K562 (cell line): ENCODE data around the gene NUP210. TPM values are rescaled to one million over a fixed set of nuclear protein-coding genes. Genes with fewer than 3 reads are reported as not detected.
"Not testable (repeated sequence)": the region's sequence is repeated elsewhere in the genome, so short reads cannot be mapped to it uniquely, and the experiment has no call there.

ENCODE experiments used
- ATAC-seq: fragments of 200-7000 bp; cut with Tn5 transposase; 3 replicates; pipeline ENCODE4 v1.9.1; 2020; ENCODE audit warnings: moderate library complexity
- BruUV-seq: library from RNA; stranded (reverse); fragments of 400-500 nt; replicated peaks from 2 replicates; lab custom pipeline; 2021; lab: Mats Ljungman, UMichigan
- CTCF ChIA-PET: fragments of 300-600 bp; formaldehyde crosslinking; extraction: SDS; loops from one replicate; lab custom pipeline; 2021; ENCODE audit warnings: low intra/inter-chr PET ratio; lab: Yijun Ruan, JAX
- POLR2A ChIA-PET: fragments of 300-600, 350-650 bp; sonication (Branson Sonifier 250); formaldehyde crosslinking; extraction: SDS; loops from one replicate; lab custom pipeline; 2021; ENCODE audit warnings: antibody characterized with exemption, inconsistent platforms; lab: Yijun Ruan, JAX
- DNase-seq, 4 experiments: peaks; one replicate each; pipeline versions ENCODE4 v3.0.0 to v3.0.0-alpha.2; 2011 to 2018; ENCODE audit warnings: low spot score in 3 of 4, mixed read lengths in 3 of 4; ENCODE audit errors: extremely low read depth in 1 of 4
- FAIRE-seq: peaks from 2 replicates; lab custom pipeline; 2011; peaks lifted over from hg19 to GRCh38; lab: Jason Lieb, UNC
- H2AFZ ChIP-seq: 2 replicates; pipeline ENCODE4 v1.6.0; 2011; ENCODE audit warnings: low read depth, low read length, control low read depth, inconsistent platforms
- H3K27ac ChIP-seq: fragments of 200-600 bp; 3 replicates; pipeline ENCODE4 v1.8.0; 2011; ENCODE audit warnings: low read depth, mild to moderate bottlenecking, control low read depth, inconsistent platforms, low read length, moderate library complexity, mixed read lengths; ENCODE audit errors: extremely low read depth
- H3K27me3 ChIP-seq, 2 experiments: fragments of 300-600 bp in 1 of 2; 2 replicates in 1 of 2; 3 replicates in 1 of 2; pipeline versions ENCODE4 v1.6.0 to v1.8.0; 2011; ENCODE audit warnings: inconsistent platforms in 2 of 2, low read length in 2 of 2, mild to moderate bottlenecking in 1 of 2, mixed read lengths in 1 of 2, moderate library complexity in 1 of 2; ENCODE audit not compliant: control insufficient read depth in 2 of 2, insufficient read depth in 2 of 2
- H3K36me3 ChIP-seq: fragments of 300-600 bp; 3 replicates; pipeline ENCODE4 v1.8.0; 2011; ENCODE audit warnings: mild to moderate bottlenecking, low read length, inconsistent platforms; ENCODE audit not compliant: control insufficient read depth, insufficient read depth
- H3K4me1 ChIP-seq, 2 experiments: fragments of 200-600 bp in 1 of 2; replicated peaks in 1 of 2; 2 replicates in 1 of 2; 3 replicates in 1 of 2; pipeline versions ENCODE4 v1.5.1 to v1.8.0; 2011; ENCODE audit warnings: inconsistent platforms in 2 of 2, low read length in 2 of 2, mild to moderate bottlenecking in 1 of 2, mixed read lengths in 1 of 2, moderate library complexity in 1 of 2; ENCODE audit not compliant: control insufficient read depth in 2 of 2, insufficient read depth in 2 of 2
- H3K4me2 ChIP-seq: 2 replicates; pipeline ENCODE4 v1.6.1; 2011; ENCODE audit warnings: low read length, control low read depth, inconsistent platforms, mixed read lengths; ENCODE audit not compliant: insufficient read depth
- H3K4me3 ChIP-seq: fragments of 200-600 bp; sonication (generic), shearing (Covaris generic); 2 replicates; pipeline ENCODE4 v1.5.1; 2016; ENCODE audit warnings: control low read depth, inconsistent platforms
- H3K79me2 ChIP-seq: fragments of 200-600 bp; 3 replicates; pipeline ENCODE4 v1.8.0; 2011; ENCODE audit warnings: low read length, inconsistent platforms; ENCODE audit not compliant: control insufficient read depth, insufficient read depth
- H3K9ac ChIP-seq, 2 experiments: 2 replicates each; pipeline versions ENCODE4 v1.6.0 to v1.6.1; 2011; ENCODE audit warnings: low read depth in 2 of 2, low read length in 2 of 2, control low read depth in 1 of 2, inconsistent platforms in 1 of 2, mild to moderate bottlenecking in 1 of 2, mixed read lengths in 1 of 2; ENCODE audit not compliant: insufficient read depth in 1 of 2
- H3K9me1 ChIP-seq: one replicate; pipeline ENCODE4 v1.6.0; 2011; ENCODE audit warnings: inconsistent platforms, mild to moderate bottlenecking, low read length, moderate library complexity; ENCODE audit not compliant: control insufficient read depth, insufficient read depth
- H3K9me3 ChIP-seq: replicated peaks from 2 replicates; pipeline ENCODE4 v1.5.1; 2011; ENCODE audit warnings: low read depth, low read length, inconsistent platforms; ENCODE audit not compliant: control insufficient read depth, insufficient read depth
- H4K20me1 ChIP-seq: replicated peaks from 2 replicates; pipeline ENCODE4 v1.6.1; 2011; ENCODE audit warnings: low read length, inconsistent platforms, mixed read lengths; ENCODE audit not compliant: control insufficient read depth, insufficient read depth
- ARID1B ChIP-seq: fragments of 450-650 bp; IDR thresholded peaks from 2 replicates; pipeline ENCODE4 v1.6.1; 2016; ENCODE audit warnings: antibody characterized with exemption, mild to moderate bottlenecking, inconsistent platforms
- CBFA2T3 ChIP-seq: fragments of 450-650 bp; IDR thresholded peaks from 2 replicates; pipeline ENCODE4 v1.6.1; 2017
- CEBPG ChIP-seq, 3 experiments: fragments of 200-800 bp in 1 of 3; sonication (Bioruptor generic) in 1 of 3; sonication (generic) in 1 of 3; formaldehyde crosslinking in 1 of 3; IDR thresholded peaks in 2 of 3; conservative IDR thresholded peaks in 1 of 3; 2 replicates each; pipeline versions ENCODE4 v1.6.1 to v1.8.0; 2016 to 2022; ENCODE audit warnings: missing compliant biosample characterization in 2 of 3, missing genetic modification characterization in 2 of 3, mild to moderate bottlenecking in 1 of 3, missing genetic modification reagents in 1 of 3
- RFX7 ChIP-seq: fragments of 250-450 bp; sonication (Bioruptor Pico); IDR thresholded peaks from 2 replicates; pipeline ENCODE4 v1.5.1; 2021; ENCODE audit warnings: mild to moderate bottlenecking
- TAL1 ChIP-seq: fragments of 450-650 bp; IDR thresholded peaks from 2 replicates; pipeline ENCODE4 v1.6.1; 2016; ENCODE audit warnings: mild to moderate bottlenecking
- WGBS: fragments of 100-300 bp; shearing (Covaris generic); methylation state at CpG from one replicate; pipeline ENCODE4 v1.1.6; 2016; ENCODE audit warnings: low coverage, mixed read lengths; ENCODE audit not compliant: insufficient coverage; ENCODE audit errors: missing lambda C conversion rate; 5-methylcytosine and 5-hydroxymethylcytosine counted together
- in situ Hi-C: fragments of 300-500 bp; cut with MboI; formaldehyde crosslinking; loops from 4 replicates; pipeline ENCODE4 v1.15.0; 2018; ENCODE audit warnings: inconsistent platforms, mixed read lengths
- intact Hi-C: fragments of 100-400 bp; cut with micrococcal nuclease; formaldehyde crosslinking; loops from 2 replicates; pipeline ENCODE4 v1.14.2; 2022
- polyA plus RNA-seq, 8 experiments: library from polyadenylated mRNA; depleted of rRNA in 4 of 8; stranded (reverse) in 5 of 8; unstranded in 3 of 8; fragments of >200 nt; fragmentation: Nextera tagmentation in 2 of 8; fragmentation: Illumina TruSeq in 1 of 8; extraction: Ambion mirVana in 2 of 8; extraction: Trizol in 1 of 8; gene quantifications; 2 replicates each; pipeline versions ENCODE4 v1.2.1 to v1.2.3, GENCODE V29; 2011 to 2014; ENCODE audit warnings: inconsistent platforms in 1 of 8, missing spikeins in 1 of 8
- total RNA-seq, 7 experiments: library from RNA; depleted of rRNA in 6 of 7; stranded (reverse); fragments of >200 nt in 6 of 7; fragmentation: Illumina TruSeq in 2 of 7; extraction: Trizol in 2 of 7; gene quantifications; 2 replicates each; pipeline versions ENCODE4 v1.2.1 to v1.2.3, GENCODE V29; 2011 to 2021; ENCODE audit warnings: low replicate concordance in 1 of 7
- TF ChIP-seq, protein P1 (sequence below), 2 experiments: IDR thresholded peaks in 1 of 2; conservative IDR thresholded peaks in 1 of 2; 2 replicates each; pipeline ENCODE4 v1.6.1; 2016; ENCODE audit warnings: low read depth in 2 of 2, mild to moderate bottlenecking in 1 of 2, missing compliant biosample characterization in 1 of 2, missing genetic modification characterization in 1 of 2, moderate library complexity in 1 of 2
- TF ChIP-seq, protein P2 (sequence below): fragments of 250-450 bp; sonication (Bioruptor Pico); IDR thresholded peaks from 2 replicates; pipeline ENCODE4 v1.5.0; 2020; ENCODE audit warnings: mild to moderate bottlenecking

The NUP210 gene
- total and polyA plus RNA-seq, 9 of the 15 experiments (the other 6 are each of a cell fraction or from before 2014, with no cell fraction given), result 1.2 to 138 (median 44.0) TPM

DNA sequence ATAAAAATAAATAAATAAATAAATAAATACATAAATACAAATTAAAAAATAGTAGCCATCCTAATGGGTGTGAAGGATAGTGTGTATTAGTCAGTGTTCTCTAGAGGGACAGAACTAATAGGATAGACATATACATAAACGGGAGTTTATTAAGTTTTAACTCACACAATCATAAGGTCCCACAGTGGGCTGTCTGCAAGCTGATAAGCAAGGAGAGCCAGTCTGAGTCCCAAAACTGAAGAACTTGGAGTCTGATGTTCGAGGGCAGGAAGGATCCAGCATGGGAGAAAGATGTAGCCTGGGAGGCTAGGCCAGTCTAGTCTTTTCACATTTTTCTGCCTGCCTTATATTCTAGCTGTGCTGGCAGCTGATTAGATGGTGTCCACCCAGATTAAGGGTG is 22.8 kb upstream of the NUP210 start:
- H2AFZ ChIP-seq, H3K27me3 ChIP-seq, H3K36me3 ChIP-seq, H3K4me2 ChIP-seq, H3K4me3 ChIP-seq, H3K27ac ChIP-seq, intact Hi-C loops, in situ Hi-C loops, H3K4me1 ChIP-seq, FAIRE-seq, DNase-seq, CTCF ChIA-PET, H4K20me1 ChIP-seq, ATAC-seq, H3K79me2 ChIP-seq, H3K9ac ChIP-seq, BruUV-seq, H3K9me3 ChIP-seq, H3K9me1 ChIP-seq: not testable (repeated sequence)
- POLR2A ChIA-PET, result interaction anchor here (0.5 to 1.0 kb wide), 4 partner anchors 18 to 569 kb away, joined by 3 read pairs; no protein-coding TSS in a partner anchor
- WGBS, result 18% methylated on average over 2 of the region's 2 CpGs
- TF ChIP-seq ARID1B (peak; percentile 41; the same call in 1 of the 2 replicates), CBFA2T3 (peak; percentile 51), TAL1 (peak; percentile 51; the same call in 1 of the 2 replicates)

DNA sequence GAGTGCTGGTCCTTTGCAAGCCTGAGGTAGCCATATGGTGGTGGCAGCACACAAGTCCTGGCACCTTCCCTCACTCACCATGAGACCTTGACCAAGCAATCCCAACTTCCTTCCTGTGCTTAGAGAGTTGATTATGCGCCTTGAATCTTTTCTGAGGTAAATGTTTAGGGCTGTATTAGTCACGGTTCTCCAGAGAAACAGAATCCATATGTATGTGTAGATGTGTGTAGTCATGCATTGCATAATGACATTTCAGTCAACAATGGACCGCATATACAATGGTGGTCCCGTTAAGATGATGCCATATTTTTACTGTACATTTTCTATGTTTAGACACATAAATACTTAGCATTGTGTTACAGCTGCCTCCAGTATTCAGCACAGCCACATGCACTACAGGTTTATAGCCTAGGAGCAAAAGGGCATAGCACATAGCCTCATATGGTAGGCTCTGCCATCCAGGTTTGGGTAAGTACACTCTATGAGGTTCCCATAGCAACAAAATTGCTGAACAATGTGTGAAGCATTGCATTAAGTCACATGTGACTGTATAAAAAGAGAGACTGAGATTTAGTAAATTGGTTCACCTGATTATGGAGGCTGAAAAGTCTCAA is 20.2 kb upstream of the NUP210 start:
- FAIRE-seq, result no peak
- in situ Hi-C loops, result no loop called here
- TF ChIP-seq, protein P1, sequence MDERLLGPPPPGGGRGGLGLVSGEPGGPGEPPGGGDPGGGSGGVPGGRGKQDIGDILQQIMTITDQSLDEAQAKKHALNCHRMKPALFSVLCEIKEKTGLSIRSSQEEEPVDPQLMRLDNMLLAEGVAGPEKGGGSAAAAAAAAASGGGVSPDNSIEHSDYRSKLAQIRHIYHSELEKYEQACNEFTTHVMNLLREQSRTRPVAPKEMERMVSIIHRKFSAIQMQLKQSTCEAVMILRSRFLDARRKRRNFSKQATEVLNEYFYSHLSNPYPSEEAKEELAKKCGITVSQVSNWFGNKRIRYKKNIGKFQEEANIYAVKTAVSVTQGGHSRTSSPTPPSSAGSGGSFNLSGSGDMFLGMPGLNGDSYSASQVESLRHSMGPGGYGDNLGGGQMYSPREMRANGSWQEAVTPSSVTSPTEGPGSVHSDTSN (CRISPR knock-in tag; IDR thresholded peaks at IDR 0.05; ENCODE audit: low read depth), result no peak
- TF ChIP-seq, protein P1 (tag; conservative IDR thresholded peaks at IDR 0.05; ENCODE audit: low read depth), result no peak
- TF ChIP-seq, protein P2, sequence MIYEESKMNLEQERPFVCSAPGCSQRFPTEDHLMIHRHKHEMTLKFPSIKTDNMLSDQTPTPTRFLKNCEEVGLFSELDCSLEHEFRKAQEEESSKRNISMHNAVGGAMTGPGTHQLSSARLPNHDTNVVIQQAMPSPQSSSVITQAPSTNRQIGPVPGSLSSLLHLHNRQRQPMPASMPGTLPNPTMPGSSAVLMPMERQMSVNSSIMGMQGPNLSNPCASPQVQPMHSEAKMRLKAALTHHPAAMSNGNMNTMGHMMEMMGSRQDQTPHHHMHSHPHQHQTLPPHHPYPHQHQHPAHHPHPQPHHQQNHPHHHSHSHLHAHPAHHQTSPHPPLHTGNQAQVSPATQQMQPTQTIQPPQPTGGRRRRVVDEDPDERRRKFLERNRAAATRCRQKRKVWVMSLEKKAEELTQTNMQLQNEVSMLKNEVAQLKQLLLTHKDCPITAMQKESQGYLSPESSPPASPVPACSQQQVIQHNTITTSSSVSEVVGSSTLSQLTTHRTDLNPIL (CRISPR knock-in tag), result no peak
- TF ChIP-seq RFX7 (CRISPR knock-in tag) (no peak), CEBPG (CRISPR knock-in tag; IDR thresholded peaks at IDR 0.05) (no peak), CEBPG (tag; conservative IDR thresholded peaks at IDR 0.05 in 1 of 2, IDR thresholded peaks at IDR 0.05 in 1 of 2) (0 out of 4 replicates have a peak, but pooled peaks of 1 of the 2 experiments have one; percentile 12)

More for the DNA sequence above, 20.2 kb upstream of the NUP210 start:
- Histone ChIP-seq H2AFZ (peak overlapping the region; percentile 15), H3K27me3 (no peaks in the 10 kb centered on the region), H3K36me3 (no peaks in the 10 kb centered on the region), H3K27ac (no peak overlapping the region), H3K4me1 (peaks cover 0 to 4% of the 10 kb centered on the region in 2 experiments; a peak in 2 of 5 replicates), H3K79me2 (no peaks in the 10 kb centered on the region), H3K4me2 (no peak overlapping the region), H3K9me1 (no peaks in the 10 kb centered on the region), H3K9me3 (no peaks in the 10 kb centered on the region; the same call in 1 of the 2 replicates), H4K20me1 (no peaks in the 10 kb centered on the region), H3K4me3 (no peak overlapping the region), H3K9ac (peak overlapping the region in 1 of 2 experiments; percentile 43; a peak in 1 of 4 replicates)
- intact Hi-C loops, result no loop called here
- ChIA-PET POLR2A (interaction anchor here (0.6 to 1.2 kb wide), 5 partner anchors 11 to 184 kb away, joined by 3 to 5 read pairs (median 3); no protein-coding TSS in a partner anchor), CTCF (no interaction called here)
- ATAC-seq (peak; percentile 46), DNase-seq (no peak)
- WGBS, result 37% methylated on average over 4 of the region's 4 CpGs
- no TSS peak for BruUV-seq
